Liver (tissue), 9 donors: ENCODE results near the gene ILK. TPM values are rescaled to one million over a fixed set of nuclear protein-coding genes. Genes with fewer than 3 reads are reported as not detected.

Experiments used
- DNase-seq: peaks from one replicate; pipeline ENCODE4 v3.0.0-alpha.2; 2017; ENCODE audit warnings: low spot score
- H3K27ac ChIP-seq, 2 donors: one replicate each; pipeline ENCODE4 v1.7.0; 2013; ENCODE audit warnings: inconsistent platforms in 2 of 2, low read length in 2 of 2, control low read depth in 1 of 2, low read depth in 1 of 2, mild to moderate bottlenecking in 1 of 2
- H3K27me3 ChIP-seq, 4 donors: one replicate each; pipeline versions ENCODE4 v1.6.1 to v1.7.0; 2013; ENCODE audit warnings: low read length in 3 of 4, inconsistent platforms in 1 of 4, mild to moderate bottlenecking in 1 of 4, moderate library complexity in 1 of 4; ENCODE audit not compliant: control insufficient read depth in 4 of 4, insufficient read depth in 4 of 4
- H3K36me3 ChIP-seq, 4 donors: one replicate each; pipeline versions ENCODE4 v1.6.1 to v1.7.0; 2013; ENCODE audit warnings: low read length in 3 of 4, mild to moderate bottlenecking in 3 of 4, low read depth in 1 of 4, moderate library complexity in 1 of 4; ENCODE audit not compliant: control insufficient read depth in 4 of 4, insufficient read depth in 3 of 4
- H3K4me1 ChIP-seq, 4 donors: one replicate each; pipeline versions ENCODE4 v1.6.1 to v1.7.0; 2013; ENCODE audit warnings: low read length in 3 of 4, mild to moderate bottlenecking in 3 of 4, moderate library complexity in 1 of 4; ENCODE audit not compliant: control insufficient read depth in 4 of 4, insufficient read depth in 4 of 4
- H3K4me3 ChIP-seq, 3 donors: one replicate each; pipeline versions ENCODE4 v1.6.1 to v1.7.0; 2013; ENCODE audit warnings: low read length in 3 of 3, control low read depth in 1 of 3, low read depth in 1 of 3, mild to moderate bottlenecking in 1 of 3
- H3K9ac ChIP-seq, 2 donors: one replicate each; pipeline ENCODE4 v1.7.0; 2013; ENCODE audit warnings: low read length in 2 of 2, mild to moderate bottlenecking in 2 of 2, moderate library complexity in 2 of 2, control low read depth in 1 of 2, low read depth in 1 of 2
- H3K9me3 ChIP-seq, 4 donors: one replicate each; pipeline versions ENCODE4 v1.6.1 to v1.7.0; 2013; ENCODE audit warnings: low read length in 3 of 4; ENCODE audit not compliant: control insufficient read depth in 4 of 4
- GABPA ChIP-seq, 2 donors: IDR thresholded peaks in 1 of 2; conservative IDR thresholded peaks in 1 of 2; 2 replicates each; pipeline ENCODE4 v1.6.1; 2016; ENCODE audit warnings: antibody characterized with exemption in 2 of 2, mild to moderate bottlenecking in 1 of 2, moderate library complexity in 1 of 2
- HNF4A ChIP-seq, 2 donors: conservative IDR thresholded peaks; 2 replicates each; pipeline ENCODE4 v1.6.1; 2016; ENCODE audit warnings: antibody characterized with exemption in 2 of 2, mild to moderate bottlenecking in 2 of 2
- REST ChIP-seq: IDR thresholded peaks from 2 replicates; pipeline ENCODE4 v1.6.1; 2016; ENCODE audit warnings: antibody characterized with exemption, mild to moderate bottlenecking
- RXRA ChIP-seq, 2 donors: IDR thresholded peaks; 2 replicates each; pipeline ENCODE4 v1.6.1; 2017 to 2018; ENCODE audit warnings: antibody characterized with exemption in 2 of 2, mild to moderate bottlenecking in 1 of 2
- WGBS: extraction: QIAGEN DNeasy Blood & Tissue Kit; methylation state at CpG from one replicate; pipeline ENCODE4 v1.1.7; 2013; 5-methylcytosine and 5-hydroxymethylcytosine counted together
- polyA plus RNA-seq, 2 donors: library from polyadenylated mRNA; stranded (reverse) in 1 of 2; unstranded in 1 of 2; fragments of 200-250 nt in 1 of 2; fragments of >200 nt in 1 of 2; fragmentation: Nextera tagmentation in 1 of 2; extraction: Ambion mirVana in 1 of 2; gene quantifications; one replicate each; pipeline versions ENCODE4 v1.2.1 to v1.2.3, GENCODE V29; 2013 to 2015
- total RNA-seq, 2 donors: library from RNA; depleted of rRNA; stranded (reverse); fragments of >200 nt; gene quantifications; one replicate each; pipeline ENCODE4 v1.2.3, GENCODE V29; 2014
- TF ChIP-seq, protein P1 (sequence below): fragments of 150-350 bp; IDR thresholded peaks from 2 replicates; pipeline ENCODE4 v1.5.1; 2017; ENCODE audit warnings: improper control_type of control experiment, low read depth, low read length; ENCODE audit not compliant: missing input control
- TF ChIP-seq, protein P2 (sequence below): IDR thresholded peaks from 2 replicates; pipeline ENCODE4 v1.6.1; 2016; ENCODE audit warnings: antibody characterized with exemption
- donor health status: healthy.
- donor health status: healthy.
- donor health status: healthy.
- donor health status: healthy.
- donor health status: healthy.

Gene ILK
- total and polyA plus RNA-seq, 4 donors, result 29.6 to 69.1 (median 48.2) TPM

- no peaks in the 10 kb centered on the region for H3K9me3 ChIP-seq
- no peak for DNase-seq
- no peak for TF ChIP-seq HNF4A (conservative IDR thresholded peaks at IDR 0.05)
- TF ChIP-seq RXRA (IDR thresholded peaks at IDR 0.05), result no peak
- no peaks in the 10 kb centered on the region for H3K36me3 ChIP-seq
- 42% methylated on average over 102 of the region's 102 CpGs for WGBS
- H3K9ac ChIP-seq, result no peak overlapping the region
- no peaks in the 10 kb centered on the region for H3K27me3 ChIP-seq
- peaks cover 3 to 16% (median 10%) of the 10 kb centered on the region in 4 donors for H3K4me1 ChIP-seq
- H3K27ac ChIP-seq, result no peak overlapping the region
- peak overlapping the region in 1 of 3 donors; percentile 18 for H3K4me3 ChIP-seq
Measured at GRCh38 chr11:6629892-6630631, 26.5 kb downstream of the ILK start.

GRCh38 chr11:6630632-6631291, 27.2 kb downstream of the ILK start:
- H3K27ac ChIP-seq, result no peak overlapping the region
- DNase-seq, result no peak
- TF ChIP-seq REST, result no peak
- TF ChIP-seq GABPA (IDR thresholded peaks at IDR 0.05 in 1 of 2, conservative IDR thresholded peaks at IDR 0.05 in 1 of 2), result no peak
- TF ChIP-seq, protein P1, sequence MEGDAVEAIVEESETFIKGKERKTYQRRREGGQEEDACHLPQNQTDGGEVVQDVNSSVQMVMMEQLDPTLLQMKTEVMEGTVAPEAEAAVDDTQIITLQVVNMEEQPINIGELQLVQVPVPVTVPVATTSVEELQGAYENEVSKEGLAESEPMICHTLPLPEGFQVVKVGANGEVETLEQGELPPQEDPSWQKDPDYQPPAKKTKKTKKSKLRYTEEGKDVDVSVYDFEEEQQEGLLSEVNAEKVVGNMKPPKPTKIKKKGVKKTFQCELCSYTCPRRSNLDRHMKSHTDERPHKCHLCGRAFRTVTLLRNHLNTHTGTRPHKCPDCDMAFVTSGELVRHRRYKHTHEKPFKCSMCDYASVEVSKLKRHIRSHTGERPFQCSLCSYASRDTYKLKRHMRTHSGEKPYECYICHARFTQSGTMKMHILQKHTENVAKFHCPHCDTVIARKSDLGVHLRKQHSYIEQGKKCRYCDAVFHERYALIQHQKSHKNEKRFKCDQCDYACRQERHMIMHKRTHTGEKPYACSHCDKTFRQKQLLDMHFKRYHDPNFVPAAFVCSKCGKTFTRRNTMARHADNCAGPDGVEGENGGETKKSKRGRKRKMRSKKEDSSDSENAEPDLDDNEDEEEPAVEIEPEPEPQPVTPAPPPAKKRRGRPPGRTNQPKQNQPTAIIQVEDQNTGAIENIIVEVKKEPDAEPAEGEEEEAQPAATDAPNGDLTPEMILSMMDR, result no peak
- TF ChIP-seq, protein P2, sequence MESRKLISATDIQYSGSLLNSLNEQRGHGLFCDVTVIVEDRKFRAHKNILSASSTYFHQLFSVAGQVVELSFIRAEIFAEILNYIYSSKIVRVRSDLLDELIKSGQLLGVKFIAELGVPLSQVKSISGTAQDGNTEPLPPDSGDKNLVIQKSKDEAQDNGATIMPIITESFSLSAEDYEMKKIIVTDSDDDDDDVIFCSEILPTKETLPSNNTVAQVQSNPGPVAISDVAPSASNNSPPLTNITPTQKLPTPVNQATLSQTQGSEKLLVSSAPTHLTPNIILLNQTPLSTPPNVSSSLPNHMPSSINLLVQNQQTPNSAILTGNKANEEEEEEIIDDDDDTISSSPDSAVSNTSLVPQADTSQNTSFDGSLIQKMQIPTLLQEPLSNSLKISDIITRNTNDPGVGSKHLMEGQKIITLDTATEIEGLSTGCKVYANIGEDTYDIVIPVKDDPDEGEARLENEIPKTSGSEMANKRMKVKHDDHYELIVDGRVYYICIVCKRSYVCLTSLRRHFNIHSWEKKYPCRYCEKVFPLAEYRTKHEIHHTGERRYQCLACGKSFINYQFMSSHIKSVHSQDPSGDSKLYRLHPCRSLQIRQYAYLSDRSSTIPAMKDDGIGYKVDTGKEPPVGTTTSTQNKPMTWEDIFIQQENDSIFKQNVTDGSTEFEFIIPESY, result no peak

More at GRCh38 chr11:6630632-6631291, 27.2 kb downstream of the ILK start:
- no peaks in the 10 kb centered on the region for H3K9me3 ChIP-seq
- H3K27me3 ChIP-seq, result no peaks in the 10 kb centered on the region
- peak overlapping the region in 1 of 3 donors; percentile 18 for H3K4me3 ChIP-seq
- H3K4me1 ChIP-seq, result peaks cover 3 to 23% (median 14%) of the 10 kb centered on the region in 4 donors
- H3K9ac ChIP-seq, result no peak overlapping the region
- H3K36me3 ChIP-seq, result no peaks in the 10 kb centered on the region
- WGBS, result 50% methylated on average over 28 of the region's 28 CpGs
